Muscle of leg (tissue), 16 donors: ENCODE data around the gene TNP2. TPM values are rescaled to one million over a fixed set of nuclear protein-coding genes. Genes with fewer than 3 reads are reported as not detected.

Experiments
- DNase-seq: peaks from one replicate; pipeline ENCODE4 v3.0.0; 2013
- H3K27ac ChIP-seq: one replicate; pipeline ENCODE4 v1.5.1; 2013; ENCODE audit warnings: mild to moderate bottlenecking, low read length, control low read depth
- H3K27me3 ChIP-seq: one replicate; pipeline ENCODE4 v1.6.1; 2013; ENCODE audit warnings: low read length; ENCODE audit not compliant: control insufficient read depth, insufficient read depth
- H3K36me3 ChIP-seq: one replicate; pipeline ENCODE4 v1.6.1; 2013; ENCODE audit warnings: low read length; ENCODE audit not compliant: control insufficient read depth, insufficient read depth
- H3K4me1 ChIP-seq: one replicate; pipeline ENCODE4 v1.6.1; 2013; ENCODE audit warnings: low read length; ENCODE audit not compliant: control insufficient read depth, insufficient read depth
- H3K4me3 ChIP-seq: one replicate; pipeline ENCODE4 v1.5.1; 2013; ENCODE audit warnings: low read length, control low read depth
- H3K9me3 ChIP-seq: replicated peaks from 2 replicates; pipeline ENCODE4 v1.6.1; 2013; ENCODE audit warnings: low read depth, low read length; ENCODE audit not compliant: control insufficient read depth
- WGBS: methylation state at CpG from one replicate; pipeline ENCODE4 v1.1.5; 2013; ENCODE audit warnings: missing lambda C conversion rate; ENCODE audit not compliant: insufficient coverage; 5-methylcytosine and 5-hydroxymethylcytosine counted together
- long read RNA-seq, 11 donors: transcript quantifications; one replicate each; lab custom pipeline, GENCODE V29; 2026
- polyA plus RNA-seq, 8 donors: library from polyadenylated mRNA; unstranded; fragments of 120-200 nt; gene quantifications; one replicate each; pipeline versions ENCODE4 v1.2.1 to v1.2.3, GENCODE V29; 2013; ENCODE audit warnings: inconsistent platforms in 1 of 8, low replicate concordance in 1 of 8; ENCODE audit not compliant: insufficient read length in 8 of 8, insufficient read depth in 1 of 8
- total RNA-seq: library from RNA; stranded (reverse); fragments of 120-200 nt; gene quantifications from one replicate; pipeline ENCODE4 v1.2.4, GENCODE V29; 2013

The TNP2 gene
- total RNA-seq (not detected), polyA plus RNA-seq (not detected)
- long read RNA-seq, donor 1, result 0 reads
- long read RNA-seq, donor 2, result 0 reads
- long read RNA-seq, donor 3, result 0 reads
- long read RNA-seq, donor 4, result 0 reads
- long read RNA-seq, donor 5, result 0 reads
- long read RNA-seq, donor 6, result 0 reads
- long read RNA-seq, donor 7, result 0 reads
- long read RNA-seq, donor 8, result 0 reads
- long read RNA-seq, donor 9, result 0 reads
- long read RNA-seq, donor 10, result 0 reads
- long read RNA-seq, donor 11, result 0 reads

- Histone ChIP-seq H3K4me3 (no peak within 1 kb of the TSS), H3K9me3 (no peaks in the 10 kb centered on the region), H3K27me3 (peaks cover 2% of the 10 kb centered on the region), H3K4me1 (no peaks in the 10 kb centered on the region), H3K27ac (no peak within 1 kb of the TSS), H3K36me3 (no peaks in the 10 kb centered on the region)
- no peak for DNase-seq
- 94% methylated on average over 8 of the region's 11 CpGs for WGBS
Measured at GRCh38 chr16:11268921-11269375, at the start of gene TNP2. Gene TNP2, minus strand, starts transcription at chr16:11269325. Its CDS starts 63 bp downstream, at chr16:11269262.

GRCh38 chr16:11318817-11319216, 49.7 kb upstream of the TNP2 start:
- WGBS, result 88% methylated on average over 8 of the region's 8 CpGs
- no peak overlapping the region for H3K27ac ChIP-seq
- H3K36me3 ChIP-seq, result no peaks in the 10 kb centered on the region
- H3K4me3 ChIP-seq, result no peak overlapping the region
- no peak for DNase-seq
- no peaks in the 10 kb centered on the region for H3K9me3 ChIP-seq
- peaks cover 15% of the 10 kb centered on the region for H3K4me1 ChIP-seq
- no peaks in the 10 kb centered on the region for H3K27me3 ChIP-seq

- Histone ChIP-seq H3K4me3 (no peak overlapping the region), H3K9me3 (no peaks in the 10 kb centered on the region), H3K27me3 (no peaks in the 10 kb centered on the region), H3K4me1 (peaks cover 15% of the 10 kb centered on the region), H3K36me3 (no peaks in the 10 kb centered on the region), H3K27ac (no peak overlapping the region)
- 53% methylated on average over 19 of the region's 23 CpGs for WGBS
- no peak for DNase-seq
Measured at GRCh38 chr16:11316331-11317015, 47.3 kb upstream of the TNP2 start.

GRCh38 chr16:11315510-11315909, 46.4 kb upstream of the TNP2 start:
- 11% methylated on average over 11 of the region's 13 CpGs for WGBS
- peak; percentile 34 for DNase-seq
- Histone ChIP-seq H3K4me1 (peaks cover 15% of the 10 kb centered on the region), H3K4me3 (no peak overlapping the region), H3K27ac (no peak overlapping the region), H3K36me3 (no peaks in the 10 kb centered on the region), H3K27me3 (no peaks in the 10 kb centered on the region), H3K9me3 (no peaks in the 10 kb centered on the region)

GRCh38 chr16:11314309-11314894, 45.3 kb upstream of the TNP2 start:
- Histone ChIP-seq H3K27ac (no peak overlapping the region), H3K4me1 (peaks cover 15% of the 10 kb centered on the region), H3K9me3 (no peaks in the 10 kb centered on the region), H3K36me3 (no peaks in the 10 kb centered on the region), H3K4me3 (no peak overlapping the region), H3K27me3 (no peaks in the 10 kb centered on the region)
- 84% methylated on average over 5 of the region's 8 CpGs for WGBS
- DNase-seq, result no peak

- peaks cover 15% of the 10 kb centered on the region for H3K4me1 ChIP-seq
- H3K27me3 ChIP-seq, result no peaks in the 10 kb centered on the region
- 100% methylated on average over 2 of the region's 9 CpGs for WGBS
- H3K36me3 ChIP-seq, result no peaks in the 10 kb centered on the region
- H3K4me3 ChIP-seq, result no peak overlapping the region
- no peak for DNase-seq
- no peak overlapping the region for H3K27ac ChIP-seq
- H3K9me3 ChIP-seq, result no peaks in the 10 kb centered on the region
Measured at GRCh38 chr16:11313493-11314308, 44.6 kb upstream of the TNP2 start.

- no peak for DNase-seq
- no peak overlapping the region for H3K27ac ChIP-seq
- H3K36me3 ChIP-seq, result no peaks in the 10 kb centered on the region
- no peaks in the 10 kb centered on the region for H3K9me3 ChIP-seq
- WGBS, result 57% methylated on average over 6 of the region's 8 CpGs
- peaks cover 15% of the 10 kb centered on the region for H3K4me1 ChIP-seq
- no peaks in the 10 kb centered on the region for H3K27me3 ChIP-seq
- H3K4me3 ChIP-seq, result no peak overlapping the region
Measured at GRCh38 chr16:11312718-11313492, 43.8 kb upstream of the TNP2 start.

GRCh38 chr16:11310997-11311561, 42.0 kb upstream of the TNP2 start:
- Histone ChIP-seq H3K27me3 (no peaks in the 10 kb centered on the region), H3K4me1 (peaks cover 10% of the 10 kb centered on the region), H3K4me3 (no peak overlapping the region), H3K27ac (peak overlapping the region; percentile 47), H3K9me3 (no peaks in the 10 kb centered on the region), H3K36me3 (no peaks in the 10 kb centered on the region)
- no peak for DNase-seq
- 88% methylated on average over 3 of the region's 10 CpGs for WGBS

- Histone ChIP-seq H3K4me3 (no peak overlapping the region), H3K27me3 (no peaks in the 10 kb centered on the region), H3K27ac (peak overlapping the region; percentile 47), H3K9me3 (no peaks in the 10 kb centered on the region), H3K36me3 (no peaks in the 10 kb centered on the region), H3K4me1 (peaks cover 6% of the 10 kb centered on the region)
- DNase-seq, result no peak
- WGBS, result 100% methylated on average over 1 of the region's 3 CpGs
Measured at GRCh38 chr16:11310634-11310977, 41.5 kb upstream of the TNP2 start.
